Measurements from ENCODE around the gene EXOC6.

Gene EXOC6

DNA sequence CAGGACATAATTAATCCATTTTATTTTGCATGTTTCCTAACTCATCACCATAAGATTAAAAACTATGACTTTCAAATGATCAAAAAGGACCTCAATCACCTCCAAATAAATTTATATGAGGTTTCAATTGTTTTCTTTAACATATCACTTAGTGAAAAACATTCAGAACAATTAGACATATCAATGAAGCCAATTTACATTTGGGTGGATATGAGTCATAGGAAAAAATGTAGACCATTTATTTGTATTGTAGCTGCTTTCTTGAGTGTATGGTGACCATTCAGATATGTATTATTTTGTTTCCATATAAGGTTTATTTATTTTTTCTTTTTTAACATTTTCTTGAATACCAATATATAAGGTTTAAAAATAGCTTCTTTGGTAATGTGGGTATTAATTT lies 13.3 kb upstream of the EXOC6 start:
- DNase-seq: no peak

DNA sequence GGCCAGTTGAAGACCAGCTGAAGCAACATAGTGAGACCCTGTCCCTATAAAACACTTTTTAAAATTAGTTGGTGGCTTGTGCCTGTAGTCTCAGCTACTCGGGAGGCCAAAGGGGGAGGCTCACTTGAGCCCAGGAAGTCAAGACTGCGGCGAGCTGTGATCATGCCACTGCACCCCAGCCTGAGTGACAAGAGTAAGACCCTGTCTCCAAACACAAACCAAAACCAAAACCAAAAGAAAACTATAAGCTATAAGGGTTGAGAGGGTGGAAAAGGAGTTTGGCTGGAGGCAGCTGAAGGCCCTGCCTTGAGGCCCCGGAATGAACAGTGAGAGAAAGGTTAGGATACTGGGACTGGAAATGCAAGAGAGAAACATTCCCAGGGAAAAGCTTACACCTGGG lies 10.9 kb upstream of the EXOC6 start:
- DNase-seq: no peak

DNA sequence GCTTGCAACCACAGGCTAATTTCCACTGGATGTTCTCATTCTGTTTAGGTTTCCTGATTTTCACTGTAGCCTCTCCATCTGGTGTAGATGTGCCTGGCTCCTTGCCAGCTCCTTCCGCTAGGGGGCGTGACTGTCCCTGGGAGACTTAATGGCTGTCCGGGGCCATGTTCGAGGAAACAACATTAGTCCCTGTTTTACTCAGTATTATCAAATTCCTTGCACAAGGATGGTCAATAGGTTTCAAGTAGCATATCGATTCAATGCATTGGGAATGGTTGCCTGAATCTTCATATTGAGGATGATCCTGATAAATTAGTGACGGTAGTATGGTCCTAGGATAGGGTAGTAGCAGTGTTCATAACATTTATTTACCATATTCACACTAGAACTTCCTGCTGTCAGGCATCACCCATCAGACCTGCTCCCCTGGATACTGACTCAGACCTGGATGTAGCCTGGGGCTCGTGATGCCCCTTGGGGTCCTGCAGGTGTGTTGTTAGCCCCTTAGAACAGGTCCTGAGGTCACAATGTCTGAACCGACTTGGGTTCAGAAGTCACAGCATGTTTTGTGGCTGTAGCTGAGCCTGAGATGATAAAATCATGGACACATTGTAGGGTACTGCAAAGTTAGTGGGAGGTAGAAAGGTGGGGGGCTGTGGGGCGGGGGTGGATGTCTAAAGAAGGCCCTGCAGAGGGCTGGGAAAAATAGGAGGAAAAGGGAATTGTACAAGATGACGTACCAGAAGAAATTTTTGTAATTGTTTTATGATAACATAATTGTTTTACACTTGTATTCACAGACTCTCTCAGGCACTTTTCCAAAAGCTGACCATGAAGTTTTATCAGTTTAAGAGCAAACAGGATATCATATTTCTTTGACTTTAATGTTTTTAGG lies 8.9 kb upstream of the EXOC6 start:
- peak; percentile 45 for DNase-seq

DNA sequence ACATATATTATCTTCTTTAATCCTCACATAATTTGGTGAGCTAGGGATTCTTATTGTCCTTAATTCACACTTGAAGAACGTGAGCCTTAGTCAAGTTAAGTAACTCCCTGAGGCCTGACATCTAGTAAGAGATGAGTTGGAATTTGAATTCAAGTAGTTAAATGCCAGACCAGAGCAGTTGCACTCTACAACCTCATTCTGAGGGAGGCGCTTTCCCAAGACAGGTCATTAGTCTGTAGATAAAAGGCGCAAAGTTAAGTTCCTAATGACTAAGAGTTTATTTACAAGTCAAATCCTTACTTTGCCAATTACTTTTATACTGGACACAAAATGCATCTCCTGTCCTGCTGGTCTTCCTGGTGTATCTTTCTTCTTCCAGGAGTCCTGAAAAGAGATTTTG lies 3.6 kb upstream of the EXOC6 start:
- no peak for DNase-seq

DNA sequence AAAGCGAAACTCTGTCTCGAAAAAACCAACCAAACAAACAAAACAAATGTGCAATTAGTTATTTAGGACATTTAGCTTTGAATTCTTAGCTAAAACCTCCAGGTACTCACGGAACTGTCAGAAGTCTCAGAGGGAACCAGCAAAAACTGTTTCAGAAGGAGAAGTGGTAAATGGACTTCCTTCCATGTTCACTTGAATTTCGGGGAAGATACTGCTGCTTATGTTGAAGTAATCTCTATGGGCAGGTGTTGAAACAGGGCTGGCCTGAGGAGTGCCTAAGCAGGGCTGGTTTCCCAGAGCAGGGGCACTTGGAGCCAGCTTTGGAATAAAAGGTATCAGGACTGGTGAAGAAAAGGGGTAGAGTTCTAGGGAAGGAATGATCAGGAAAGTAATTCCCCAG lies 2.4 kb upstream of the EXOC6 start:
- DNase-seq: no peak

DNA sequence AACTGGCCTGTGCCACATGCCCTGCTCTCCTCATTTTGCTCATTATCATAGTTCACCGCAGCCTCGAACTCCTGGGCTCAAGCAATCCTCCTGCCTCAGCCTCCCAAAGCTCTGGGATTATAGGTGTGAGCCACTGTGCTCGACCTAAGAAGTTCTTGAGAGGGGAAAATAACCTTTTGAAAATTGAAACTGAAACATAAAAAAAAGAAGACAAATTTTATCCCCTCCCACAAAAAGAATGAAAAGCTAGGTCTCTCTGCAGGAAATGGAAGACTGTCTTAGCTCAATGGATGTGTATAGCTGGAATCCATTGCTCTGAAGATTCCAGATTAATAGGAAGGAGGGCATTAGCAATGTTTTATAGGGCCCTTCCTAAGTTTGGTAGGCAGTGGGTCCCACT lies 2.0 kb upstream of the EXOC6 start:
- no peak for DNase-seq

DNA sequence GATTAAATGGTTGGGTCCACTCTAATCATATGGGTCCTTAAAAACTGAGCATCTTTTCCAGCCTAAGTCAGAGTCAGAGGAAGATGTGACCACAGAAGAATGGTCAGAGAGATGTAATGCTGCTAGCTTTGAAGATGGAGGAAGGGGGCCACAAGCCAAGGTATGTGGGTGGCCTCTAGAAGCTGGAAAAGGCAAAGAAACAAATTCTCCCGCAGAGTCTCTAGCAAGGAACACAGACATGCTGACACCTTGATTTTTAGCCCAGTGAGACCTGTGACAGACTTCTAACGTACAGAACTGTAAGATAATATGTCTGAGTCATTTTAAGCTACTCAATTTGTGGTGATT lies 1.5 kb upstream of the EXOC6 start:
- DNase-seq: no peak

DNA sequence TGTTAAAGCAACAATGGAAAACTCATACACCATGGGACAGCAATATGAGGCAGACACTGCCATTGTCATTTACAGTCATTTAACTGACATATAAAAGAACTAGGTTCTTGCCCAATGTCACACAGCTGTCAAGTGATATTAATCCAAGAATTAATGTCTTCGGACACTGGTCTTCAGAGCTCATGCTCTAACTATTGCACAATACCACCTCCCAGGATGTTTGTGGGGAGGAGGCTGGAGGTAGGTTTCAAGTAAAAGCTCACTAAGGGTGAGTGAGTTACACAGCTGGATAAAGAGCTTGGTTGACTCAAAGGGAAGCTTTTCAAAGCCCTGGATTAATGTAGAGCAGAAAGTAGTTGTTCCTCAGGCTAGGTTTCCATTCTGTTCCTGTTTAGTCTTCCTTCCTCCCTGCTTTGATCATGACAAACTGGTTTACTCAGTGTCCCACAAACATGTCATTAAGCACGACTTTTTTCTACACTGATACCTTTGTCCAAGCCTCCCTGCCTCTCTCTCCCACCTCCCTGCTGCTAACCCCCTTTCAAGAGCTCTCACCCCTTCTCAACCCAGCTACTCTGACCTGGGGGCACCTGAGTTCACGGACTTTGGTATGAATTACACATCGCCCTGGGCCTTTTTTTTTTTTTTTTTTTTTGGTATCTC lies 987 bp upstream of the EXOC6 start:
- no peak for DNase-seq

DNA sequence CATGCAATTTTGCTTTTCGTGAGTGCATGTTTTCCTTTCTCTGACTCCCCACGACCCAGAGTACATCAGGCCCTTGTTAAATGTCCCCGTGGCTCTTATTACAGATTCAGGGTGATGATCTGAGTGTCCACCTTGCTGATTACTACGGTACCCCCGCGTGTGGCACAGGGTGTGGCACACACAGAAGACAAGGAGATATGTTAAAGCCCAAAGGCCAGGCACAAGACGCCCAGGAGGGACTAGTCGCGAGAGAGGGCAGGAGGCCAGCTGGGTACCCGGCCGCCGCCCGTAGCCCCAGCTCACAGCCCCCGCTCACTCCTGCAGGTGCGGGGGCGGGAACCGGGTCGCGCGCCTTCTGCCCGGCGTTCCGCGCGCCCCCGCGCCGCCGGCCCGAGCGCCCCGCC lies 281 bp upstream of the EXOC6 start:
- no peak for DNase-seq

DNA sequence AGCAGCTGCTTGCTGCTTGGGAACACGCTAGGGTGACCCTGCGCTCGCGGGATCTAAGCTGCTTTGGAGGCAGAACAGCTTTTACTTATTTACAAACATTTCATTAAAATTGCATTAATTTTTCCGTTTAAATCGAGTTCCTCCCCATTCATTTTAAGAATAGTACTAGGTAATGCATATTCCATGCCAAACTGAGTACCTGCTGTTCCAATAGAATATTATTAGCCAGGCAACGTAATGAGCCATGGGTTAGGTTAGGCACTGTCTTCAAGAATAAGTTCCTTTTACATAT lies 860 bp downstream of the EXOC6 start:
- DNase-seq: no peak

DNA sequence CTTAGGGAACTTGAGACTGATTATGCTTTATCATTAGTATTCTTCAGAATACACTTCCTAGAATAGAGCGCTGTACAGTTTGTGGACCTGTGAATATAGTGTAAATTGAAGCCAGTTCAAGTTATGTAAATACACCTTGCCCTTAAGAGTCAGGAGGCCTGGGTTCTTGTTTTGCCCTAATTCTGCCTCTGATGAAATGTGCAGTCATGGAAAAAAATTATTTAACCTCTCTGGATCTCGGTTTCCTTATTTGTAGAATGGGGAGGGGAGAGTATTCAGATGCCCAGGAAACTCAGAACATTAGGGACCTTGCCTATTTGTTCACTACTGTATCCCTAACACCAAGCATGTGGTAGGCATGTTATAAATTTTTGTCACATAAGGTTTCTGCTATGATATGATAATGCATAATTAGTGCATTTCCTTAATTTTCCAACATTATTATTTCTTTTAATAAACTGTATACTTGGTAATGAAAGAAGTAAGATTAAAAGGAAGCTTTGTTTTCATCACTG lies 1.3 kb downstream of the EXOC6 start:
- DNase-seq: no peak

DNA sequence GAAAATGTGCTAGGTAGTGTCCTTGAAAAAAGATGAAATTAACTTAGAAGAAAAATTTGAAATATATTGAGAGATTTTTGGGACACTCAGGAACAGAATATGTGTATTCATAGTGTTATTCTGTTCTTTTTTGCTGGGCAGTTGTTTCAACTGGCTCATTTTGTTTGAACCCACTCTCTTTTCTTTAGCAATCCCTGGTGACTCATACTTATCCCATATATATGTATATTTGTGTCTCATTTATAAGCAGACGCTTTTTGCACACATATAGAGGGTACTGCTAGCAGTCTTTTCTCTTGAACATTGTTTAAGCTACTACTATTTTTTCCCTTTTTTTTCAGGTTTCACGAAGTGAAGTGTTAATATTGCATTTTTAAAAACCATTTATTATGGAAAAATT lies 1.9 kb downstream of the EXOC6 start:
- DNase-seq: no peak

DNA sequence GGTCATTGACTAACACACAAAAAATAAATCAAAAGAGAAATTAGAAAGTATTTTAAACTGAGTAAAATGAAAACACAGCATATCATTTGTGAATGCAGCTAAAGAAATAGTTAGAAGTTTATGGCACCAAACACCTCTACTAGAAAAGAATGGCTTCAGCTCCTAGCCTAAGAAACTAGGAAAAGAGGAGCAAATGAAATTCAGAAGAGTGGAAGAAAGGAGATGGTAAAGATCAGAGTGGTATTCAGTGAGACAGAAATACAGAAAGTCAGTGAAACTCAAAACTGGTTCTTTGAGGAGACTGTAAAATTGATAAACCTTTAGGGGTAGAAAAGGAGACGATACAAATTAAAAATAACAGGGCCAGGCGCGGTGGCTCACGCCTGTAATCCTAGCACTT lies 2.7 kb downstream of the EXOC6 start:
- no peak for DNase-seq

DNA sequence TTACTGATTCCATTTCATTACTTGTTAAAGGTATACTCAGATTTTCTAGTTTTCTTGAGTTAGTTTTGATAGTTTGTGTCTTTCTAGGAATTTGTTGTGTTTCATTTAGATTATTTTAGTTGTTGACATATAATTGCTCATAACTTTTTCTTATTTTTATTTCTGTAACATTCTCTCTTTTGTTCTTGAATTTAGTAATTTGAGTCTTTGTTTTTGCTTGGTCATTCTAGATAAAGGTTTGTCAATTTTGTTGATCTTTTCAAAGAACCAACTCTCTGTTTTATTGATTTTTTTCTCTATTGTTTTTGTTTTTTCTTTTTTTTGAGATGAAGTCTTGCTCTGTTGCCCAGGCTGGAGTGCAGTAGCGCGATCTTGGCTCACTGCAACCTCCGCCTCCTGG lies 7.2 kb downstream of the EXOC6 start:
- no peak for DNase-seq

DNA sequence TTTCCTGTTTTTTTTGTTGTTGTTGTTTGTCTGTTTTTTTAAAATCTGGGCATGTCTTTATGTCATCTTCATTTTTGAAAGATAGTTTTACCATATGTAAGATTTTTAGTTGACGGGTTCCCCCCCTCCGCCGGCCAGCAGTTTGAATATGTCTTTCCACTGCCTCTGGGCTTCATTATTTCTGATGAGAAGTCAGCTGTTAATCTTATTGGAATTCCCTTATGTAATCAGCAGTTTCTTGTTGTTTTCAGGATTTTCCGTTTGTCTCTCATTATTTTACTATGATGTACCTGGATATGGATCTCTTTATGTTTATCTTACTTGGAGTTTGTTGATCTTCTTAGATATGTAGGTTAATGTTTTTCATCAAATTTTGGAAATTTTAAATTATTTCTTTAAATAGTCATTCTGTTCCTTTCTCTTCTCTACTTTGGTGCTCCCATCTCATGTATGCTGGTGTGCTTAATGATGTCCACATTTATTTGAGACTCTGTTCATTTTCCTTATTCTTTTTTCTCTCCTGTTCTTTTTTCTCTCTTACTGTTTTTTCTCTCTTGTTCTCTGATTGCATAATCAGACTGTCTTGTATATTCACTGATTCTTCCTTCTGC lies 9.7 kb downstream of the EXOC6 start:
- no peak for DNase-seq

DNA sequence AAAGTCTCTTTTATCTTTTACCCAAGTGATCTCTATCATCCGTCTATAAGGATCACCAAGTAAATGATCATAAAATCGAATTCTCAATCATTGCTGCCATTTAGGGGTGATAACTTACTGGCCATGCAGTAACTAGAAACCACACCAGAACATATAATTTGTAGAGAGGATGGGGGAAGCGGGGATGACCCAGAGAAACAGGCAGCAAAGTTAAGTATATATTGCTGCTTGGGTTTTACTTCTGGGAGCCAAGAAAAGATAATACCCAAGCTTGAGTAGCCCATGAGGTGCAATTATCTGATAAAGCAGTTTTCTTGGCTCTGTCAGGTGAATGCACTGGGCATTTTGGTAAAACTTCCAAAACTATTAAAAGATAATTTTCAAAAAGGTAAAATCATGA lies 18.9 kb downstream of the EXOC6 start:
- no peak for DNase-seq

DNA sequence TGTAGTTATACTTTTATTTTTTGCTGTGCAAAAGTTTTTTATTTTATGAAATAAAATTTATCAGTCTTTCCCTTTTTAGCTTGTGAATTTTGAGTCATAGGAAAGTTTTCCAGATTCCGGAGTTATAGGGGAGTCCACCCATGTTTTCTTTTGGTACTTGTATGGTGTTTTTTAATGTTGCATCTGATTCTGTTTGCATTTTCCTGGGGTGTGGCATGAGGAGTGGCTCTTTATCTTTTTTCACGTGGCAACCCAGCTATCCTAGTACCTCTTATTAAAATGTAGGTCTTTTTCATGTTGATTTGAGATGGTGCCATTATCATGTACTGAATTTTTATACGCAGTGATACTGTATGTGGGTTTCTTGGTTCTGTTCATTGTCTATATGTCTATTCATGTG lies 19.7 kb downstream of the EXOC6 start:
- DNase-seq: no peak

DNA sequence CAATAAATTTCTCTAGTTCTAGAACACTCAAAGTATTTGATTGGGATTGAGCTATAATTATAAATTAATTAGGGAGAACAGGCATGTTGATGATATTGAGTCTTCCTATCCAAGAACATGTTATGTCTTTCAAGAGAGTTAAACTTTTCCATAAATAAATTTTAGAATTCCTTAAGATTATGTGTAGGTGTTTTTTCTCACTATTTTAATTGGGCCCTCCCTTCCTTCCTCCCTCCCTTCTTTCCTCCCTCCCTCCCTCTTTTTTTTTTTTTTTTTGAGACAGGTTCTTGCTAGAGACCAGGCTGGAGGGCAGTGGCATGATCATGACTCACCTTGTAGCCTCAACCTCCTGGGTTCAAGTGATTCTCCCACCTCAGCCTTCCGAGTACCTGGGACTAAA lies 20.2 kb downstream of the EXOC6 start:
- no peak for DNase-seq

DNA sequence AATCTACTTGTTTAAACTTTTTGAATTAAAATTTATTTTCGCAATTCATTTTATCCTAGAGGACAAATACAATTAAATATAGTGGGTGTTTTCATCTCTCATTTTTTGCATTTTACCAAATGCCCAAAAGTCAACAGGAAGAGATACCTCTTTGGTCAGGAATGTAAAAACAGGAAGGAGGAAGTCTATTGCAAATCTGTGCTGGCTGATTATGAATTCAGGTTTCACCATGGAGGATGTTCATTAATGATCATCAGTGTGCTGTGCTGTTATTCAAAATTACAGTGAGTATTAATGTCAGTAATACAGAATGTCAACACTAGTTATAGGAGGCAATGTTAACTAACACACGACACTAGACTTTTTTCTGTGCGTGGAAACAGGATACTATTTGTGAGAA lies 24.7 kb downstream of the EXOC6 start:
- no peak for DNase-seq

DNA sequence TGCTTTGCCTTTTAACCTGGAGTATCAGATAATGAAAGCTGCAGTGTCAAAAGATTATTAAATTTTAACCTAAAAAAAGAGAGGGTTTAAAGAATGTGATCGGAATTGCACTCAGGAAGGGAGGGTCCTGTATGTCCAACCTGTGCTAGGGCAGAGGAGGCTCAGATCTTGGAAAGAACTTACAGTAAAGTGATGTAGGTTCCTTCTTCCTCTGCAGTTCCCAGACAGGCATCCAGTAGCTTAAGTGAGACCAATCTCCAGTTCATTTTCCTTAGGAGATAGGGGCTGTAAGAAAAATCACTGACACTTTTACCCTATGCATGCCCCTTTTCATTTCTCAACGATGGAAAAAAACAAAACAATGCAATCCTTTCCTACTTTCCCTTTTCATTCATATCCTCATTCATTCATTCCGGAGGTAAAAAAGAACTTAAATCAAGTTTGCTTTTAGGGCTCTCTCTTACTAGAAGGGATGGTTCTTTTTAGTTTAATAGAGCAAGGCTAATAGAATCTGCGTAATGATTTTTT lies 28.3 kb downstream of the EXOC6 start:
- DNase-seq: no peak

DNA sequence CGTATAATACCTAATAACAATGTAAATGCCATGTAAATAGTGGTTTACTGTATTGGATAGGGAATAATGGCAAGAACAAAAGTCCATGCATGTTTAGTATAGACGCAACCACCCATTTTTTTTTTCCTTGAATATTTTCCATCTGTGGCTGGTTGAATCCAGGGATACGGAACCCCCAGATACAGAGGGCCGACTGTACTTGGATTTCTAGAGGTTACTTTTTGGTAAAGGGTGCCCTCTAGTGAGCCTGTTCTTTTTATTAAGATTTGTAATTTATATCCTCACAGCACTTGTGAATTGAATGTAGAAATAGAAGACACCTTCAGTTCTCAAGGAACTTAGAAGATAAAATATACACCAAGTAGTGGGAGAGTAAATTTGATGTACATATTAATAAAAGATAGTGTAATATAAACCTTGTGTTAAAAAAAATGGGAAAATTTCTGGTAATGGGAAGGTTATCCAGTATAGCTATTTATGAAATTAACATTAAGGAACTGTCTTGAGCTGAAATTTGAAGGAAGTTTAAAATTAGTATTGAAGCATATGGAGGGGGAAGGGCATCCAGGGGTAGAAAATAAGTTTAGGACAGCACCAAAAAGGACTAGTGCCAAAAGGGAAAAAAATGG lies 32.0 kb downstream of the EXOC6 start:
- DNase-seq: no peak

DNA sequence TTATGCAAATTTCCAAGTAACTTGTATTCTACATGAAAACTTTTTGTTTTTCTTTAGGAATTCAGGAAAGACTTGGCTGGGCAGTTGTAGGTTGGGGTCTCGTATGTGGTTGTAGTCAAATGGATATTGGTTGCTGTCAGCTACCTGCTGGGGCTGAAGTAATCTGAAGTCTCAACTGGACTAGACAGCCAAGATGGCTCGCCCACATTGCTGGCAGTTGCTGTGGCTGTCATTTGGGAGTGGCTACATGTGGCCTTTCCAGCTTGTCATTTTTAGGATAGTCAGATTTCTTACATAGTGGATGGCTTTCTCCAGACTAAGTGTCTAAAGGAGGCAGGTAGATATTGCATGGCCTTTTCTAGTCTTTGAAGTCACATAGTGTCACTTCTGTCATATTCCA lies 32.6 kb downstream of the EXOC6 start:
- DNase-seq: no peak

DNA sequence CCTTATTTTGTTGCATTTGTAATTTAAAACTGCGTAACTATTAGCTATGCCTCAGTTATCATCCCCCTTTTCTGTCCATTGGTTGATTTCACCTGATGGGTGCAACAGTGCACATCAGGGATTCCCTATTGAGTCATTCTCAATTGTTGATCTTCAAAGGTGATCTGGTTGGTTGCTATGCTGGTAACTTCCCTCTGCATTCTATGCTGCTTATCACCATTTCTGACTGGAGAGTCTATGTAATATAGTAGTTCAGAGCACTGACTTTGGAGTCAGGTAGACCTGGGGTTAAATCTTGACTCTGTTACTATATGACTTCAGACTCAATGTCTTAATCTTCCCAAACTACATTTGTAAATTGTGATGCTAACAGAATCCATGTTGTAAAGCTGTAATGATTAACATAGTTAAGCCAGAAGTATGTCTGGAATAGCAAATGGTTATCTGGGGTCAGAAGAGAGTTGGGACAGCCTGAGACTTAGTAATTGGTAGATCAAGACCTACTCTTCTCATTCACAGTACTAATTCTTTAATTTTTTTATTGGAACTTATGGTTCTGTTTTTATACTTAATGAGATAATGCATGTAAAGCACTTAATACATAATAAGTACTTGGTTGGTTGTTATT lies 38.1 kb downstream of the EXOC6 start:
- DNase-seq: no peak

All from activated T-cell treated with anti-CD3 and anti-CD28 coated beads, Interleukin-2, amount 50 U/mL, for 1 hour (primary cell).